IPS-20b (cell line): Measurements from ENCODE around the gene HTT.
"Not testable (repeated sequence)": the region's sequence is repeated elsewhere in the genome, so short reads cannot be mapped to it uniquely, and the experiment has no call there.

ENCODE experiments used
- H3K27ac ChIP-seq: one replicate; pipeline ENCODE4 v1.5.1; 2013; ENCODE audit warnings: low read length
- H3K27me3 ChIP-seq: 2 replicates; pipeline ENCODE4 v1.6.1; 2013; ENCODE audit warnings: mild to moderate bottlenecking, low read length, inconsistent platforms; ENCODE audit not compliant: insufficient read depth
- H3K36me3 ChIP-seq: 2 replicates; pipeline ENCODE4 v1.6.1; 2013; ENCODE audit warnings: low read depth, mild to moderate bottlenecking, inconsistent platforms, low read length, moderate library complexity; ENCODE audit not compliant: insufficient read depth
- H3K4me1 ChIP-seq: 2 replicates; pipeline ENCODE4 v1.6.1; 2013; ENCODE audit warnings: mild to moderate bottlenecking, control low read depth, inconsistent platforms, low read length, moderate library complexity; ENCODE audit not compliant: insufficient read depth
- H3K4me3 ChIP-seq: 2 replicates; pipeline ENCODE4 v1.5.1; 2013; ENCODE audit warnings: mild to moderate bottlenecking, low read length, inconsistent platforms
- H3K9ac ChIP-seq: 2 replicates; pipeline ENCODE4 v1.6.1; 2013; ENCODE audit warnings: low read depth, mild to moderate bottlenecking, inconsistent platforms, low read length, moderate library complexity
- H3K9me3 ChIP-seq: 2 replicates; pipeline ENCODE4 v1.6.1; 2013; ENCODE audit warnings: mild to moderate bottlenecking, low read depth, low read length, inconsistent platforms; ENCODE audit not compliant: insufficient read depth

Gene HTT

GRCh38 chr4:3130201-3130600 lies 55.7 kb downstream of the HTT start:
- Histone ChIP-seq H3K4me1 (no peaks in the 10 kb centered on the region), H3K9ac (no peak overlapping the region), H3K4me3 (no peak overlapping the region), H3K27ac (no peak overlapping the region), H3K9me3 (no peaks in the 10 kb centered on the region), H3K36me3 (peaks cover 98% of the 10 kb centered on the region), H3K27me3 (no peaks in the 10 kb centered on the region)

GRCh38 chr4:3130826-3131225 lies 56.3 kb downstream of the HTT start:
- H3K9me3 ChIP-seq: no peaks in the 10 kb centered on the region
- H3K27me3 ChIP-seq: no peaks in the 10 kb centered on the region
- no peak overlapping the region for H3K27ac ChIP-seq
- H3K4me3 ChIP-seq: no peak overlapping the region
- peaks cover 98% of the 10 kb centered on the region for H3K36me3 ChIP-seq
- no peaks in the 10 kb centered on the region for H3K4me1 ChIP-seq
- H3K9ac ChIP-seq: no peak overlapping the region

DNA sequence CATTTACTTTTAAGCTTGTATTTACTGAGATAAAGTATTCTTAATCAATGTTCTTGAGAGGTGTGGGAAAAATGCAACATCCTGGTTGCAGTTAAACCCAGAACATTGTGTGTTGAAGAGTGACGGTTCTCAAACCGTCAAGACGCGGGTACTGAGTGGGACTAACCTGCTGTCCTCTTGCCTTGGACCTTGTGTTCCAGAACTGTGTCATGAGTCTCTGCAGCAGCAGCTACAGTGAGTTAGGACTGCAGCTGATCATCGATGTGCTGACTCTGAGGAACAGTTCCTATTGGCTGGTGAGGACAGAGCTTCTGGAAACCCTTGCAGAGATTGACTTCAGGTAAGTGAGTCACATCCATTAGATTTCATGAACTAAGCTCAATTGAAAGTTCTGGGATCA lies 59.7 kb downstream of the HTT start:
- Histone ChIP-seq H3K27me3 (no peaks in the 10 kb centered on the region), H3K4me3 (no peak overlapping the region), H3K27ac (no peak overlapping the region), H3K9ac (no peak overlapping the region), H3K9me3 (no peaks in the 10 kb centered on the region), H3K4me1 (no peaks in the 10 kb centered on the region), H3K36me3 (peaks cover 95% of the 10 kb centered on the region)

DNA sequence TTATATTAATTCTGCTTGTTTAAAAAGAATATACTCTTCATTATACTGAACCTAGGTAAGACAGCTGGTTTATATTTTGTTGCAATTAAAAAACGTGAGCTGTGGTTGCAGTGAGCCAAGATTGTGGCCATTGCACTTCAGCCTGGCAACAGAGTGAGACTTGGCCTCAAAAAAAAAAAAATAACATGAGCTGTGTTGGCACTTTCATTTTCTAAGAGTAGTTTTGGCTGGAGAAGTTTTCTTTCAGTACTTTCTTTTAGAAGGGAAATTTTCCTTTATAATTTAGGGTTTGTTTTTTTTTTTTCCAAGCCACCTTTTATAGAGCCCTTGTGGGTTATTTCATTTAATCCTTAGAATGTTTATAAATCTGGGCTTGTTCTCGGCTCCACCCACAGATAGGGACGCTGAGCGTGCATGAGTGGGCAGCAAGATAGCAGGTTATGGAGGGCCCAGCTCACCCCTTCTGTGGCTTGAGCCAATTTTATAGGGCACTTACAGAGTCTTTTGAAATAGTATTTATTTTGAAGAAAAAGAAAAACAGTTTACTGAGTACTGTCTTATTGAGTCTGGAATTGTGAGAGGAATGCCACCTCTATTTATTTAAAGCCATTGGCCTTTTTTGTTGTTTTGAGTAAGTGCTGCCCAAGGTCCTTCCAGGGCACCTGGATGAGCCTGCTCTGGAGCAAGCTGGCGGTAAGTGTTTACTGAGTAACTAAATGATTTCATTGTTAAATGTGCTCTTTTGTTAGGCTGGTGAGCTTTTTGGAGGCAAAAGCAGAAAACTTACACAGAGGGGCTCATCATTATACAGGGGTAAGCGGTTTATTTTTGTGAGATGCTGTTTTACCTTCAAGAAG lies 60.9 kb downstream of the HTT start:
- Histone ChIP-seq H3K27me3 (no peaks in the 10 kb centered on the region), H3K4me1 (no peaks in the 10 kb centered on the region), H3K27ac (no peak overlapping the region), H3K9ac (no peak overlapping the region), H3K9me3 (no peaks in the 10 kb centered on the region), H3K36me3 (peaks cover 94% of the 10 kb centered on the region), H3K4me3 (no peak overlapping the region)

DNA sequence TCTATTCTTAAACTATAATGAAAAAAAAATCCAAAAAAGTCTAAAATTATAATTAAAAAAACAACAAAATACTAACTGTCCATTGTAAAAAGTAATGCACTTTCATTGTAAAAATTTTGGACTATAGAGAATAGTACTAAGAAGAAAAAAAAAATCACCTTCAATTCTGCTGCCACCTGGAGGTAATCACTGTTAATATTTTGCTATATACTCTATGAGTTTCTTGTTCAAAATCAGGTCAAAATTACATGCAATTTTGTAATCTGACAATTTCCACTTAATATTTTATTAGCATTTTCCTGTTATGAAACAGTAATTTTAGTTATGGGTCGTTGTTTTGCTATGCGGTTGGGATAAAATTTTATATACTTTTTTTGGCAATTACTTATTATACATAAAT lies 62.0 kb downstream of the HTT start:
- no peaks in the 10 kb centered on the region for H3K9me3 ChIP-seq
- H3K9ac ChIP-seq: no peak overlapping the region
- H3K27me3 ChIP-seq: no peaks in the 10 kb centered on the region
- no peak overlapping the region for H3K4me3 ChIP-seq
- no peaks in the 10 kb centered on the region for H3K4me1 ChIP-seq
- H3K27ac ChIP-seq: no peak overlapping the region
- H3K36me3 ChIP-seq: peaks cover 94% of the 10 kb centered on the region

DNA sequence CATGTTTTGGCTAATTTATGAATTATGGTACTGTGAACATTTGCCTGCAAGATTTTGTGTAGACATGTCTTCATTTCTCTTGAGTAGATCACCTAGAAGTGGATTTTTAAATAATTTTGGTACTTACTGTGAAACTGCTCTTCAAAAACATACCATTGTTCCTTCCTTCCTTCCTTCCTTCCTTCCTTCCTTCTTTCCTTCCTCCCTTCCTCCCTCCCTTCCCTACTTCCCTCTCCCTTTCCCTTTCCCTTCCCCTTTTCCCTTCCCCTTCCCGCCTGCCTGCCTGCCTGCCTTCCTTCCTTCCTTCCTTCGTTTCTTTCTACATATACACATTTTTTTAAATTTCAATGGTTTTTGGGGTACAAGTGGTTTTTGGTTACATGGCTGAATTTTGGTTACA lies 63.4 kb downstream of the HTT start:
- Histone ChIP-seq H3K9ac (no peak overlapping the region), H3K9me3 (no peaks in the 10 kb centered on the region), H3K36me3 (peaks cover 92% of the 10 kb centered on the region), H3K4me3 (no peak overlapping the region), H3K27ac (no peak overlapping the region), H3K27me3 (no peaks in the 10 kb centered on the region), H3K4me1 (no peaks in the 10 kb centered on the region)

DNA sequence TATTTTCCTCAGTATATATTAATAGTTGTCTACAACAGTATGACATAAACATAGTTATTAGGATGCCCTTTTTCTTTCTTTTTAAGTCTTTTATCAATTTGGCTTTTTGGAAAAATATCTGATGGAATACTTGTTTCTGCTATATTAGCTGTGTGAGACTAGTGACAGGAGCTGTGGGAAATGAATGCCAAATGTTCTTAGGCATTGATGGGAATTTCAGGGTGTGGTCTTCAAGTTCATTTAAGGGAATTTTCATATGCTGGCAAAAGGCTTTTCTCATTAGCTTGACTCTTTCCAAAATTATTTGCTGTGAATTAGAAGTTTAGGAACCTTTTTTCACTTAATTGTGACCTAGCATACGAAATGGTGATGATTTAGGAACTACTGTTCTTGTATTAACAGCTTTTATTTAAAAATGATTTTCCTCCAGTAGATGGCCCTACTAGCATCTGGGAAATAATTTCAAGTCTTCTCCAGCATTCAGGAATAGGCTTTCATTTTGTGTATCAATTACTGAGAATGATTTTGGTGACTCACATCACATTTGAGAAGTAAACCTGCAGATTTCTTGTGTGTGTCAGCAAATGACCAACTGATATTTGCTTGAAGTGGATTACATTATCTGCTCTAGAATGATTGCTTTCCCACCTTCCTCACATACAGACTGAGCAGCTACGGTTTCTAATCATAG lies 70.9 kb downstream of the HTT start:
- Histone ChIP-seq H3K27ac (no peak overlapping the region), H3K4me1 (no peaks in the 10 kb centered on the region), H3K36me3 (peaks cover 88% of the 10 kb centered on the region)

GRCh38 chr4:3148926-3149325 lies 74.4 kb downstream of the HTT start:
- H3K9ac ChIP-seq: no peak overlapping the region
- H3K27me3 ChIP-seq: no peaks in the 10 kb centered on the region
- H3K9me3 ChIP-seq: no peaks in the 10 kb centered on the region
- peaks cover 90% of the 10 kb centered on the region for H3K36me3 ChIP-seq
- H3K4me1 ChIP-seq: no peaks in the 10 kb centered on the region
- no peak overlapping the region for H3K27ac ChIP-seq
- no peak overlapping the region for H3K4me3 ChIP-seq

More for the DNA sequence above, 70.9 kb downstream of the HTT start:
- Histone ChIP-seq H3K9me3 (no peaks in the 10 kb centered on the region), H3K9ac (no peak overlapping the region), H3K27me3 (no peaks in the 10 kb centered on the region), H3K4me3 (no peak overlapping the region)

DNA sequence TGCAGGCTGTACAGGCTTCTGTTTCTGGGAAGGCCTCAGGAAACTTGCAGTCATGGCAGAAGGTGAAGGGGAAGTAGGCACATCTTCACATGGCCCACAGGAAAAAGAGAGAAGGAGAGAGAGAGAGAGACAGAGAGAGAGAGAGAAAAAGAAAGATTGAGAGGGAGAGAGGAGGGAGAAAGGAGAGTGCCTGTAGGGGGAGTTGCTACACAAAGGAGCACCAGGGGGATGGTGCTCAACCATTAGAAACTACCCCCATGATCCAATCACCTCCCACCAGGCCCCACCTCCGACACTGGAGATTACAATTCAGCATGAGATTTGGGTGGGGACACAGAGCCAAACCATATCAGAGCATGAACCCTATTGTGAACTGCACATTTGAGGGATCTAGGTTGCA lies 76.8 kb downstream of the HTT start:
- not testable (repeated sequence) for H3K4me1 ChIP-seq, H3K9ac ChIP-seq, H3K27ac ChIP-seq, H3K9me3 ChIP-seq, H3K27me3 ChIP-seq, H3K4me3 ChIP-seq
- H3K36me3 ChIP-seq: peaks cover 85% of the 10 kb centered on the region

GRCh38 chr4:3157366-3157765 lies 82.9 kb downstream of the HTT start:
- Histone ChIP-seq H3K4me3 (no peak overlapping the region), H3K9me3 (peaks cover 10% of the 10 kb centered on the region), H3K4me1 (no peaks in the 10 kb centered on the region), H3K9ac (no peak overlapping the region), H3K27ac (no peak overlapping the region), H3K36me3 (peaks cover 88% of the 10 kb centered on the region), H3K27me3 (no peaks in the 10 kb centered on the region)

DNA sequence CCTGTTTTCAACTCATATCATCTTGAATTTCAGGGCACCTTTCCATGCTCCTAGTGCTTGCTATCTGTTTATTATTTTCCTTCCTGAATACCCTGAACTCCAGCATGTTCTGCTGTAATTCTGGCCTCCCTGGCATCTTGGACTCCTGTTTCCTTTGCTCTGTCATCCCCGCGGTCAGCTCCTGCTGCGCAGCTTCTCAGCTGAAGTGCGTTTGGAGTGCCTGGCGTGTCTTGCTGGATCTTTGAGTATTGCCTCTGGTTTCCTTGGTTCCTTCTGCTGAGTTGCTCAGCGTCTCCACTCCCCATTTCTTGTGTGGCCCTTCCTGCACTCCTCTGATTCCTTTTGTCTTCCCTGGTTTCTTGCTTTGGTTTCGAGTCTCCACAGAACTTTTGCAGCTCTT lies 84.4 kb downstream of the HTT start:
- H3K27me3 ChIP-seq: no peaks in the 10 kb centered on the region
- no peak overlapping the region for H3K9ac ChIP-seq
- no peak overlapping the region for H3K27ac ChIP-seq
- no peak overlapping the region for H3K4me3 ChIP-seq
- H3K9me3 ChIP-seq: peaks cover 15% of the 10 kb centered on the region
- no peaks in the 10 kb centered on the region for H3K4me1 ChIP-seq
- H3K36me3 ChIP-seq: peaks cover 79% of the 10 kb centered on the region

GRCh38 chr4:3160438-3160837 lies 86.0 kb downstream of the HTT start:
- Histone ChIP-seq H3K27ac (no peak overlapping the region), H3K9me3 (peaks cover 15% of the 10 kb centered on the region), H3K4me1 (no peaks in the 10 kb centered on the region), H3K9ac (no peak overlapping the region), H3K27me3 (no peaks in the 10 kb centered on the region), H3K4me3 (no peak overlapping the region), H3K36me3 (peaks cover 67% of the 10 kb centered on the region)
